Thoracic aorta (tissue), 2 donors: ENCODE results near the gene GRM8. TPM values are rescaled to one million over a fixed set of nuclear protein-coding genes. Genes with fewer than 3 reads are reported as not detected.

Experiments used
- ATAC-seq: fragments of 150-250 bp; one replicate; pipeline ENCODE4 v1.8.0; 2017; ENCODE audit warnings: low read depth; ENCODE audit not compliant: insufficient number of reproducible peaks, low FRiP score
- DNase-seq: peaks from one replicate; pipeline ENCODE4 v3.0.0-alpha.2; 2020; ENCODE audit warnings: low spot score
- H3K27ac ChIP-seq, 2 donors: fragments of 200-600 bp; sonication (generic); 1 replicate in 1 of 2; 2 replicates in 1 of 2; pipeline ENCODE4 v1.5.1; 2016; ENCODE audit warnings: mild to moderate bottlenecking in 2 of 2, moderate library complexity in 2 of 2
- H3K27me3 ChIP-seq: fragments of 200-600 bp; sonication (generic); replicated peaks from 2 replicates; pipeline ENCODE4 v1.6.0; 2016; ENCODE audit warnings: mild to moderate bottlenecking; ENCODE audit not compliant: insufficient read depth
- H3K36me3 ChIP-seq: fragments of 200-600 bp; sonication (generic); one replicate; pipeline ENCODE4 v1.5.1; 2016
- H3K4me1 ChIP-seq, 2 donors: fragments of 200-600 bp; sonication (generic); 1 replicate in 1 of 2; 2 replicates in 1 of 2; pipeline versions ENCODE4 v1.5.1 to v1.6.0; 2016; ENCODE audit warnings: low read depth in 2 of 2, mild to moderate bottlenecking in 1 of 2; ENCODE audit not compliant: control insufficient read depth in 1 of 2
- H3K4me3 ChIP-seq: fragments of 200-600 bp; sonication (generic); 2 replicates; pipeline ENCODE4 v1.5.1; 2016; ENCODE audit warnings: mild to moderate bottlenecking
- H3K9me3 ChIP-seq: fragments of 200-600 bp; sonication (generic); 2 replicates; pipeline ENCODE4 v1.5.1; 2016
- CTCF ChIP-seq: fragments of 200-600 bp; sonication (generic); IDR thresholded peaks from one replicate; pipeline ENCODE4 v1.5.1; 2019; ENCODE audit warnings: antibody characterized with exemption
- total RNA-seq, 2 donors: library from RNA; depleted of rRNA; stranded (reverse); fragments of >200 nt; gene quantifications; one replicate each; pipeline versions ENCODE4 v1.1.0 to v1.2.3, GENCODE V29; 2016

Gene GRM8
- total RNA-seq, 2 donors from 2014 or later: not detected

- Histone ChIP-seq H3K36me3 (no peaks in the 10 kb centered on the region), H3K27ac (no peak overlapping the region), H3K4me3 (no peak overlapping the region), H3K9me3 (no peaks in the 10 kb centered on the region), H3K4me1 (no peaks in the 10 kb centered on the region), H3K27me3 (no peaks in the 10 kb centered on the region)
- TF ChIP-seq CTCF: no peak
- ATAC-seq (no peak), DNase-seq (no peak)
Measured at GRCh38 chr7:127080576-127080975, 172.2 kb downstream of the GRM8 start.

GRCh38 chr7:127066974-127067373 lies 185.8 kb downstream of the GRM8 start:
- Histone ChIP-seq H3K4me1 (no peaks in the 10 kb centered on the region), H3K36me3 (no peaks in the 10 kb centered on the region), H3K27me3 (no peaks in the 10 kb centered on the region), H3K27ac (no peak overlapping the region), H3K4me3 (no peak overlapping the region), H3K9me3 (no peaks in the 10 kb centered on the region)
- ATAC-seq (no peak), DNase-seq (no peak)
- TF ChIP-seq CTCF: no peak

- Histone ChIP-seq H3K27ac (no peak overlapping the region), H3K9me3 (no peaks in the 10 kb centered on the region), H3K27me3 (no peaks in the 10 kb centered on the region), H3K4me1 (no peaks in the 10 kb centered on the region), H3K4me3 (no peak overlapping the region), H3K36me3 (no peaks in the 10 kb centered on the region)
- DNase-seq: no peak
- no peak for TF ChIP-seq CTCF
- ATAC-seq: no peak
Measured at GRCh38 chr7:127059475-127059874, 193.3 kb downstream of the GRM8 start.

GRCh38 chr7:127057918-127058317 lies 194.8 kb downstream of the GRM8 start:
- DNase-seq: no peak
- Histone ChIP-seq H3K27me3 (no peaks in the 10 kb centered on the region), H3K27ac (no peak overlapping the region), H3K9me3 (no peaks in the 10 kb centered on the region), H3K36me3 (no peaks in the 10 kb centered on the region), H3K4me1 (no peaks in the 10 kb centered on the region), H3K4me3 (no peak overlapping the region)
- no peak for ATAC-seq
- no peak for TF ChIP-seq CTCF

- ATAC-seq (no peak), DNase-seq (no peak)
- Histone ChIP-seq H3K27me3 (no peaks in the 10 kb centered on the region), H3K27ac (no peak overlapping the region), H3K4me1 (no peaks in the 10 kb centered on the region), H3K4me3 (no peak overlapping the region), H3K36me3 (no peaks in the 10 kb centered on the region), H3K9me3 (no peaks in the 10 kb centered on the region)
- TF ChIP-seq CTCF: no peak
Measured at GRCh38 chr7:127056202-127056601, 196.5 kb downstream of the GRM8 start.
